Activated B cell treated with CpG ODN at 0.5 μM for 24 hours (primary cell): ENCODE data around the gene INTS4. TPM values are rescaled to one million over a fixed set of nuclear protein-coding genes. Genes with fewer than 3 reads are reported as not detected.

Source experiments
- ATAC-seq: fragments of 200-7000 bp; cut with Tn5 transposase; one replicate; pipeline ENCODE4 v1.10.0; 2021; ENCODE audit warnings: low read depth, mild to moderate bottlenecking, moderate library complexity
- CTCF ChIA-PET: fragments of 350-600 bp; sonication (Branson Sonifier 250); formaldehyde crosslinking; loops from one replicate; lab custom pipeline; 2021; ENCODE audit warnings: antibody characterized with exemption; lab: Charles Lee
- POLR2A ChIA-PET: fragments of 350-600 bp; sonication (Branson Sonifier 250); formaldehyde crosslinking; loops from one replicate; lab custom pipeline; 2021; ENCODE audit warnings: antibody characterized with exemption; lab: Charles Lee
- DNase-seq: peaks from one replicate; pipeline ENCODE4 v3.0.0; 2022
- H3K27ac Mint-ChIP-seq: one replicate; pipeline ENCODE4 v1.8.0; 2020; ENCODE audit warnings: mixed read lengths
- H3K27me3 Mint-ChIP-seq: one replicate; pipeline ENCODE4 v1.8.0; 2021; ENCODE audit warnings: mixed read lengths
- H3K36me3 Mint-ChIP-seq: one replicate; pipeline ENCODE4 v1.8.0; 2021; ENCODE audit warnings: low read depth, mixed read lengths
- H3K4me1 Mint-ChIP-seq: one replicate; pipeline ENCODE4 v1.8.0; 2021; ENCODE audit warnings: mixed read lengths
- H3K4me3 Mint-ChIP-seq: one replicate; pipeline ENCODE4 v1.8.0; 2020; ENCODE audit warnings: mild to moderate bottlenecking, mixed read lengths
- H3K9me3 Mint-ChIP-seq: one replicate; pipeline ENCODE4 v1.8.0; 2020; ENCODE audit warnings: mixed read lengths
- intact Hi-C: fragments of 100-400 bp; cut with micrococcal nuclease; formaldehyde crosslinking; loops from one replicate; pipeline ENCODE4 v1.15.1; 2024
- total RNA-seq: library from RNA; stranded (reverse); gene quantifications from 2 replicates; pipeline ENCODE4 v1.2.3, GENCODE V29; 2022
- TF ChIP-seq, protein P1 (sequence below): fragments of 200-600 bp; IDR thresholded peaks from one replicate; pipeline ENCODE4 v1.8.0; 2022; ENCODE audit warnings: antibody characterized with exemption, mild to moderate bottlenecking

Gene INTS4
- total RNA-seq, 1 donor from 2014 or later, result 62.3 TPM

DNA sequence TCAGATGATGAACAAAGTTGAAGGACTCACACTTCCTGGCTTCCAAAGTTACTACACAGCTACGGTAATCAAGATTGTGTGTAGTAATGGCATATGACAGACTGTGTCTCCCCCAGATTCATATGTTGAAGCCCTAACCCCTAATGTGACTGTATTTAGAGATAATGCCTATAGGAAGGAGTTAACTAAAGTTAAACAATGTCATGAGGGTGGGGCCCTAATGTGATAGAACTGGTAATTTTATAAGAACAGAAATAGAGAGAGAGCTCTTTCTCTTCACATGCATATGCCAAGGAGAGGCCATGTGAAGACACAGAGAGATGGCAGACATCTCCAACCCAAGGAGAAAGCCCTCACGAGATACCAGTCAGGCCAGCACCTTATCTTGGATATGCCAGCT is 165.5 kb downstream of the INTS4 start:
- ATAC-seq (no peak), DNase-seq (no peak)
- Mint-ChIP-seq H3K9me3 (peaks cover 4% of the 10 kb centered on the region), H3K36me3 (no peaks in the 10 kb centered on the region), H3K4me3 (no peak overlapping the region), H3K4me1 (no peaks in the 10 kb centered on the region), H3K27ac (no peak overlapping the region), H3K27me3 (no peaks in the 10 kb centered on the region)
- ChIA-PET POLR2A (no interaction called here), CTCF (no interaction called here)
- intact Hi-C loops, result loop anchor here (10.0 kb wide), 1 partner anchor 784 kb away; no protein-coding TSS in a partner anchor
- TF ChIP-seq, protein P1, sequence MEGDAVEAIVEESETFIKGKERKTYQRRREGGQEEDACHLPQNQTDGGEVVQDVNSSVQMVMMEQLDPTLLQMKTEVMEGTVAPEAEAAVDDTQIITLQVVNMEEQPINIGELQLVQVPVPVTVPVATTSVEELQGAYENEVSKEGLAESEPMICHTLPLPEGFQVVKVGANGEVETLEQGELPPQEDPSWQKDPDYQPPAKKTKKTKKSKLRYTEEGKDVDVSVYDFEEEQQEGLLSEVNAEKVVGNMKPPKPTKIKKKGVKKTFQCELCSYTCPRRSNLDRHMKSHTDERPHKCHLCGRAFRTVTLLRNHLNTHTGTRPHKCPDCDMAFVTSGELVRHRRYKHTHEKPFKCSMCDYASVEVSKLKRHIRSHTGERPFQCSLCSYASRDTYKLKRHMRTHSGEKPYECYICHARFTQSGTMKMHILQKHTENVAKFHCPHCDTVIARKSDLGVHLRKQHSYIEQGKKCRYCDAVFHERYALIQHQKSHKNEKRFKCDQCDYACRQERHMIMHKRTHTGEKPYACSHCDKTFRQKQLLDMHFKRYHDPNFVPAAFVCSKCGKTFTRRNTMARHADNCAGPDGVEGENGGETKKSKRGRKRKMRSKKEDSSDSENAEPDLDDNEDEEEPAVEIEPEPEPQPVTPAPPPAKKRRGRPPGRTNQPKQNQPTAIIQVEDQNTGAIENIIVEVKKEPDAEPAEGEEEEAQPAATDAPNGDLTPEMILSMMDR, result no peak

Other genes starting within 250 kb of the INTS4 start
- gene RSF1, start 173.9 kb downstream of the INTS4 start, total RNA-seq, result 65.9 and 68.8 TPM in 2 replicates
- 3.8 and 4.4 TPM in 2 replicates for gene AAMDC, start 173.5 kb downstream of the INTS4 start, total RNA-seq
- gene KCTD14, start 28.6 kb upstream of the INTS4 start, total RNA-seq, result 0.20 and 0.22 TPM in 2 replicates
- gene THRSP, start 69.2 kb upstream of the INTS4 start, total RNA-seq, result not detected in 2 replicates
- 83.5 and 88.4 TPM in 2 replicates for gene NDUFC2, start 85.2 kb upstream of the INTS4 start, total RNA-seq
- gene ALG8, start 145.0 kb upstream of the INTS4 start, total RNA-seq, result 42.8 and 46.0 TPM in 2 replicates
- 3.2 and 3.5 TPM in 2 replicates for gene KCTD21, start 194.0 kb upstream of the INTS4 start, total RNA-seq
- gene USP35, start 194.3 kb upstream of the INTS4 start, total RNA-seq, result 3.5 and 4.9 TPM in 2 replicates